ENCODE results near the gene CXCL6. TPM values are rescaled to one million over a fixed set of nuclear protein-coding genes. Genes with fewer than 3 reads are reported as not detected.

The CXCL6 gene
- total RNA-seq, 1 experiment from 2014 or later: not detected

DNA sequence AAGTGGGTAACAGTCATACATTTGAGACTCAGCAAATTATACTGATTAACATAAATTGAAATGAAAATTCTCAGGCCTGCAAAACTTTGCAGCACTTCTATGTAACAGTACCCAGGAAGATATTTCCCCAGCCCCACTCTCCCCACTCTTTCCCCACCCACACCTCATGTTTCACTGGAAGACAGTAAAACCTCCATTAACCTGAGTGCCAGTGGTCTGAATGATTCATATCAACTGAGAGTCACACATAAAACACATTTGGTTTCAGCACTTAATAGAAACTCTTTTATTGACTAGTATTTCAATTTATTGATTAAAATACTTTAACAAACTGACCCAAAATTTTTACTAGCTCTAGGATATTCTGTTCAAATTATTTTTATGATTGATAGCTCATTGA, 6.9 kb downstream of the CXCL6 start:
- no peaks in the 10 kb centered on the region for H3K9me3 ChIP-seq (ENCODE audit: control insufficient read depth in 1 of 2, insufficient read depth in 1 of 2, low read depth in 1 of 2, low read length in 2 of 2)
- TF ChIP-seq CEBPB (IDR thresholded peaks at IDR 0.05; ENCODE audit: low read depth) (no peak), RAD21 (IDR thresholded peaks at IDR 0.05; ENCODE audit: low read depth) (no peak)
- TF ChIP-seq, protein P1, sequence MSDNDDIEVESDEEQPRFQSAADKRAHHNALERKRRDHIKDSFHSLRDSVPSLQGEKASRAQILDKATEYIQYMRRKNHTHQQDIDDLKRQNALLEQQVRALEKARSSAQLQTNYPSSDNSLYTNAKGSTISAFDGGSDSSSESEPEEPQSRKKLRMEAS (IDR thresholded peaks at IDR 0.05): no peak
- H3K4me3 ChIP-seq (replicated peaks in 1 of 2; ENCODE audit: low read depth in 1 of 2, low read length in 2 of 2): no peak overlapping the region
- no peaks in the 10 kb centered on the region for H4K20me1 ChIP-seq (ENCODE audit: insufficient read depth)
- POLR2A ChIA-PET: interaction anchor here (1.6 kb wide), 1 partner anchor 131 kb away, joined by 4 read pairs; no protein-coding TSS in a partner anchor
- CTCF ChIA-PET: no interaction called here
- no peak overlapping the region for H2AFZ ChIP-seq (ENCODE audit: low read depth, low read length, poor library complexity, severe bottlenecking)
- H3K79me2 ChIP-seq (ENCODE audit: insufficient read depth, low read length): no peaks in the 10 kb centered on the region
- no peaks in the 10 kb centered on the region for H3K9me2 ChIP-seq (ENCODE audit: insufficient read depth)
- intact Hi-C loops (cut with micrococcal nuclease): no loop called here
- no peak overlapping the region for H3K27ac ChIP-seq (ENCODE audit: low read depth, low read length)
- no peaks in the 10 kb centered on the region; a peak in 1 of 4 replicates for H3K4me1 ChIP-seq (ENCODE audit: control insufficient read depth in 1 of 2, insufficient read depth in 2 of 2, low read length in 2 of 2)
- no peak for DNase-seq (ENCODE audit: low read depth, low spot score)
- H3K4me2 ChIP-seq (ENCODE audit: low read length): no peak overlapping the region
- no peaks in the 10 kb centered on the region for H3K27me3 ChIP-seq (ENCODE audit: insufficient read depth, low read length)
- H3K36me3 ChIP-seq (ENCODE audit: control insufficient read depth in 1 of 2, insufficient read depth in 2 of 2, low read length in 2 of 2): no peaks in the 10 kb centered on the region
- H3K9ac ChIP-seq (ENCODE audit: low read length): no peak overlapping the region
- no peak for ATAC-seq
- RAD21 ChIA-PET (ENCODE audit: low non-redundant PET in 1 of 2, low total read pairs in 2 of 2, uncharacterized antibody in 2 of 2, unreplicated experiment in 2 of 2): no interaction called here
- no TSS peak for BruUV-seq (replicated peaks)

DNA sequence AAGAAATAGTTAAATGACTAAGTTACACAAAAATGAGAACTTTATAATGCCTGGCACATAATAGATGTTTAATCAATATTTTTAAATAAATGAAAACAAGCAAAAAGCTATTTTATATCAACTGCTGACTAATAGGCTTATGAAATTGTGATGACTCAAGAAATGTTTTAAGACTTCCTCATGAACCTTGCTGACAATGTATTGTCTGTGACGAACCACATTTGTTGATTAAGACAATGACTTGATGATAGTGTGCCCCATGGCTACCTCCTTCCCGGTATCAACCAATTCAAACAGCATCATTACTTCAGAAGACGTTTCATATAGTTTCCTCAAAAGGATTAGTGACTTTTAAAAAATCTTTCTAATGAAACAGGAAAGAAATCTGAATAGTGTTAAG, 7.9 kb downstream of the CXCL6 start:
- Histone ChIP-seq H3K9ac (ENCODE audit: low read length) (no peak overlapping the region), H3K4me3 (replicated peaks in 1 of 2; ENCODE audit: low read depth in 1 of 2, low read length in 2 of 2) (no peak overlapping the region), H3K4me2 (ENCODE audit: low read length) (no peak overlapping the region), H3K9me2 (ENCODE audit: insufficient read depth) (no peaks in the 10 kb centered on the region), H3K4me1 (ENCODE audit: control insufficient read depth in 1 of 2, insufficient read depth in 2 of 2, low read length in 2 of 2) (no peaks in the 10 kb centered on the region; a peak in 1 of 4 replicates), H3K27me3 (ENCODE audit: insufficient read depth, low read length) (no peaks in the 10 kb centered on the region), H3K36me3 (ENCODE audit: control insufficient read depth in 1 of 2, insufficient read depth in 2 of 2, low read length in 2 of 2) (no peaks in the 10 kb centered on the region), H3K79me2 (ENCODE audit: insufficient read depth, low read length) (no peaks in the 10 kb centered on the region), H2AFZ (ENCODE audit: low read depth, low read length, poor library complexity, severe bottlenecking) (peak overlapping the region; percentile 46), H3K9me3 (ENCODE audit: control insufficient read depth in 1 of 2, insufficient read depth in 1 of 2, low read depth in 1 of 2, low read length in 2 of 2) (no peaks in the 10 kb centered on the region), H4K20me1 (ENCODE audit: insufficient read depth) (no peaks in the 10 kb centered on the region), H3K27ac (ENCODE audit: low read depth, low read length) (no peak overlapping the region)
- 0 out of 2 replicates have a peak, but pooled peaks have one; percentile 16 for TF ChIP-seq JUND (IDR thresholded peaks at IDR 0.05)
- TF ChIP-seq, protein P2, sequence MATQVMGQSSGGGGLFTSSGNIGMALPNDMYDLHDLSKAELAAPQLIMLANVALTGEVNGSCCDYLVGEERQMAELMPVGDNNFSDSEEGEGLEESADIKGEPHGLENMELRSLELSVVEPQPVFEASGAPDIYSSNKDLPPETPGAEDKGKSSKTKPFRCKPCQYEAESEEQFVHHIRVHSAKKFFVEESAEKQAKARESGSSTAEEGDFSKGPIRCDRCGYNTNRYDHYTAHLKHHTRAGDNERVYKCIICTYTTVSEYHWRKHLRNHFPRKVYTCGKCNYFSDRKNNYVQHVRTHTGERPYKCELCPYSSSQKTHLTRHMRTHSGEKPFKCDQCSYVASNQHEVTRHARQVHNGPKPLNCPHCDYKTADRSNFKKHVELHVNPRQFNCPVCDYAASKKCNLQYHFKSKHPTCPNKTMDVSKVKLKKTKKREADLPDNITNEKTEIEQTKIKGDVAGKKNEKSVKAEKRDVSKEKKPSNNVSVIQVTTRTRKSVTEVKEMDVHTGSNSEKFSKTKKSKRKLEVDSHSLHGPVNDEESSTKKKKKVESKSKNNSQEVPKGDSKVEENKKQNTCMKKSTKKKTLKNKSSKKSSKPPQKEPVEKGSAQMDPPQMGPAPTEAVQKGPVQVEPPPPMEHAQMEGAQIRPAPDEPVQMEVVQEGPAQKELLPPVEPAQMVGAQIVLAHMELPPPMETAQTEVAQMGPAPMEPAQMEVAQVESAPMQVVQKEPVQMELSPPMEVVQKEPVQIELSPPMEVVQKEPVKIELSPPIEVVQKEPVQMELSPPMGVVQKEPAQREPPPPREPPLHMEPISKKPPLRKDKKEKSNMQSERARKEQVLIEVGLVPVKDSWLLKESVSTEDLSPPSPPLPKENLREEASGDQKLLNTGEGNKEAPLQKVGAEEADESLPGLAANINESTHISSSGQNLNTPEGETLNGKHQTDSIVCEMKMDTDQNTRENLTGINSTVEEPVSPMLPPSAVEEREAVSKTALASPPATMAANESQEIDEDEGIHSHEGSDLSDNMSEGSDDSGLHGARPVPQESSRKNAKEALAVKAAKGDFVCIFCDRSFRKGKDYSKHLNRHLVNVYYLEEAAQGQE (IDR thresholded peaks at IDR 0.05; ENCODE audit: low read depth): no peak
- peak; percentile 40; the same call in 1 of the 2 replicates for TF ChIP-seq FOSL1 (IDR thresholded peaks at IDR 0.05; ENCODE audit: low read depth)
- peak; percentile 26; the same call in 1 of the 2 replicates for TF ChIP-seq CEBPB (IDR thresholded peaks at IDR 0.05; ENCODE audit: low read depth)
- no peak for TF ChIP-seq ZNF274 (IDR thresholded peaks at IDR 0.05; ENCODE audit: low read depth, low read length)
- no peak for TF ChIP-seq ZFX (IDR thresholded peaks at IDR 0.05)
- TF ChIP-seq CBX3 (IDR thresholded peaks at IDR 0.05; ENCODE audit: low read depth): no peak
- TF ChIP-seq TCF7L2 (IDR thresholded peaks at IDR 0.05; ENCODE audit: borderline replicate concordance, extremely low read depth, insufficient read depth, insufficient read length): no peak
- TF ChIP-seq POLR2AphosphoS5 (IDR thresholded peaks at IDR 0.05; ENCODE audit: low read depth, low read length): no peak
- DNase-seq (ENCODE audit: low read depth, low spot score): no peak
- ChIA-PET POLR2A (interaction anchor here (1.6 kb wide), 1 partner anchor 132 kb away, joined by 4 read pairs; no protein-coding TSS in a partner anchor), RAD21 (ENCODE audit: low non-redundant PET in 1 of 2, low total read pairs in 2 of 2, uncharacterized antibody in 2 of 2, unreplicated experiment in 2 of 2) (no interaction called here), CTCF (no interaction called here)
- no TSS peak for BruUV-seq (replicated peaks)
- ATAC-seq: no peak
- intact Hi-C loops (cut with micrococcal nuclease): no loop called here

Measured in HCT116 (cell line).